ENCODE data around the gene NPAS3. TPM values are rescaled to one million over a fixed set of nuclear protein-coding genes. Genes with fewer than 3 reads are reported as not detected.

The NPAS3 gene
- total and polyA plus RNA-seq, 8 donors: 0.23 to 2.8 (median 1.4) TPM

DNA sequence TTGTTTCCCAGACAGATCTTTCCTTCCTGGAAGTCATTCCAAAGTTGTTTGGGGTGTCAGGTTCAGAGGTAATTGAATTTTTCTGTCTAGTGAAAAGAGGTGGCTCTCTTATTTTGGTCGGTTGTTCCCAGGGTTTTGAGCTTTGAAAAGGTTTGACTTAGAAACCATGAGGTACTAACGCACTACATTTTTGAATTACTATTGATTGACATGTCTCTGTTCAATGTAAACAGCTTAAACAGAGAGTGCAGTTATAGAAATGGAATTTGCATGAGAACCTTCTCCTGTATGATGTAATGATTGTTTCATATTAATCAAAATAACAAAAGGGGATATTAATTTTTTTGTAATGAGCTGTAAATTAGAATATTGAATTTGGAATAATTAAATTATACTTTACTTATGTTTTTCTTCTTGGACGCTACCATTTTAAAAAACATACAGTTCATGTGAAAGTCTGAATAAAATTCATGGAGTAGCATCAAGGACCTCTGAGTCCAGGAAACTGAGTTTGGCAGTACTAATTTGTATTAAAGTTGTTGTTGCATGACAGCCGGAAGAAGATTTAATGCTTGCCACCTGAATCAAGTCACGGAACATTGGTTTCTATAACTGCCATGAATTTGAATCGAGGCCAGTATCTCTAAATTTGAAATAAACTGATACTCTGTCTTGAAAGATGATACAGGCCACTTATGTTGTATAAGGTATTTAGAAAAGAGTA lies 41.7 kb downstream of the NPAS3 start:
- no peaks in the 10 kb centered on the region for H3K36me3 ChIP-seq
- DNase-seq (no peak), FAIRE-seq (no peak), ATAC-seq (no peak)
- H3K27me3 ChIP-seq: no peaks in the 10 kb centered on the region
- no peaks in the 10 kb centered on the region for H3K9me3 ChIP-seq
- TF ChIP-seq, protein P1, sequence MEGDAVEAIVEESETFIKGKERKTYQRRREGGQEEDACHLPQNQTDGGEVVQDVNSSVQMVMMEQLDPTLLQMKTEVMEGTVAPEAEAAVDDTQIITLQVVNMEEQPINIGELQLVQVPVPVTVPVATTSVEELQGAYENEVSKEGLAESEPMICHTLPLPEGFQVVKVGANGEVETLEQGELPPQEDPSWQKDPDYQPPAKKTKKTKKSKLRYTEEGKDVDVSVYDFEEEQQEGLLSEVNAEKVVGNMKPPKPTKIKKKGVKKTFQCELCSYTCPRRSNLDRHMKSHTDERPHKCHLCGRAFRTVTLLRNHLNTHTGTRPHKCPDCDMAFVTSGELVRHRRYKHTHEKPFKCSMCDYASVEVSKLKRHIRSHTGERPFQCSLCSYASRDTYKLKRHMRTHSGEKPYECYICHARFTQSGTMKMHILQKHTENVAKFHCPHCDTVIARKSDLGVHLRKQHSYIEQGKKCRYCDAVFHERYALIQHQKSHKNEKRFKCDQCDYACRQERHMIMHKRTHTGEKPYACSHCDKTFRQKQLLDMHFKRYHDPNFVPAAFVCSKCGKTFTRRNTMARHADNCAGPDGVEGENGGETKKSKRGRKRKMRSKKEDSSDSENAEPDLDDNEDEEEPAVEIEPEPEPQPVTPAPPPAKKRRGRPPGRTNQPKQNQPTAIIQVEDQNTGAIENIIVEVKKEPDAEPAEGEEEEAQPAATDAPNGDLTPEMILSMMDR (IDR thresholded peaks at IDR 0.05): no peak
- H3K4me3 ChIP-seq: no peak overlapping the region
- WGBS, 2 donors: 81 to 87% methylated on average over 6 of the region's 6 CpGs
- intact Hi-C loops (cut with DNase I): no loop called here
- H3K4me1 ChIP-seq: no peaks in the 10 kb centered on the region
- no peak overlapping the region for H3K27ac ChIP-seq

DNA sequence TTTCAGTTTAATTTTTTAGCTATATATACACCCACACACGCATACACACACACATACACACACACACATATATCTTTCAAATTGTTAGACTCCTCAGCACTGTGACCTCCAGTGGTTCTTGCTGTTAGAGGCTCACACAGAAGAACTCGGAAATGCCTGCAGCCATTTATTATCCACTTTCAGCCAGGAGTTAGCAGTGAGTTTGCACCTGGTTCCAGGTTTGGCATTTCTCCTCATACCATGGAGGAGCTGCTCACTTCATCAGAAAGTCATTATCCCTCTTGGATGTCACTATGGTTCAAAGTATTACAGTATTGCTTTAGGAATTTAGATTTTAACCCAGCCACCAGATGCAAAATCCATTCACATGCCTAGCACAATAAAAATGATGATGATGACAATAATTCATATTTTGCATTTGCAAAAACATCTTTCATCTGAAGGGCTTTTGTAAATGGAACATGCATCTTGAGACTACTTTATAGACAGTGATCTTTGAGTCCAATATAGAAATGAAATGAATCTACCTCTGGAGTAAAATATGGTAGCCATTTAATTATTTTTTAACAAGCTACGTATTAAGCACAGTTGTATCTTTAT lies 42.3 kb downstream of the NPAS3 start:
- no peak for ATAC-seq
- intact Hi-C loops (cut with DNase I): no loop called here
- Histone ChIP-seq H3K27me3 (no peaks in the 10 kb centered on the region), H3K9me3 (no peaks in the 10 kb centered on the region), H3K27ac (no peak overlapping the region), H3K4me1 (no peaks in the 10 kb centered on the region), H3K4me3 (no peak overlapping the region), H3K36me3 (no peaks in the 10 kb centered on the region)
- TF ChIP-seq, protein P1 (IDR thresholded peaks at IDR 0.05): no peak
- no peak for DNase-seq
- 51 to 83% methylated on average over 3 of the region's 3 CpGs for WGBS, 2 donors
- FAIRE-seq: no peak

DNA sequence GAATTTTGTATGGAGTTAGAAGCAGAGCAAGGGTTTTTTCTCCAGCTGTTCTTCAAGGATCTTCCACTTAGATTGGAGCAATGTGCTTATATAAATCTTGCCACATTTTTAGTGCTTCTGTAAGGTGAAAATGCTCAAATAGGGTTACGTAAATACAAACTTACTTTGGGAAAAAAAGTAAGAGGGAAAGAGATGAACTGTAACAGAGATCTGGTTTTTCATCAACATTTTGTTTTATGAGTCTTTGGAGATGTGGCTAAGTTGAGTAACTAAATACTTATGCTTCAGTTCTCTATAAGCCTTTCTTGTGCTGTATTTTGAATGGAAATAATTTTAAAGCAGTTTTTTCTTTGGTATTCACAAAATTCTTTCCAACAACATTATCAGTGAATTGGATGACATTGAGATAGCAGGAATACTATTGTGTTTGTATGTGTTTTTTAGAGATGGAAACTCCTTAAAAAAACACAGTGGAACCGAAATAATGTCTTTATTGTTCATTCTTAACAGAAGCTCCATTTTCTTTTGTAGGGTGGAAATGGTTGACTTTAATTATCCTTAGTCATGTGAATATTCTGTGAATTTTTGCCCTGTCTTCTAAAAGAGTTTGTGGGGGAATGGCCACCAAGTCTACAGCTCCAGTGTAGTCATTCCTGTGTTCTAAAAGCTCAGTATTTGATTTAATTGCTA lies 45.7 kb downstream of the NPAS3 start:
- DNase-seq (no peak), ATAC-seq (no peak), FAIRE-seq (no peak)
- H3K4me1 ChIP-seq: no peaks in the 10 kb centered on the region
- no peaks in the 10 kb centered on the region for H3K9me3 ChIP-seq
- WGBS, 2 donors: 90% methylated on average over 2 of the region's 2 CpGs
- H3K4me3 ChIP-seq: no peak overlapping the region
- H3K27ac ChIP-seq: no peak overlapping the region
- H3K27me3 ChIP-seq: no peaks in the 10 kb centered on the region
- no peaks in the 10 kb centered on the region for H3K36me3 ChIP-seq
- TF ChIP-seq, protein P1 (IDR thresholded peaks at IDR 0.05): no peak
- intact Hi-C loops (cut with DNase I): no loop called here

DNA sequence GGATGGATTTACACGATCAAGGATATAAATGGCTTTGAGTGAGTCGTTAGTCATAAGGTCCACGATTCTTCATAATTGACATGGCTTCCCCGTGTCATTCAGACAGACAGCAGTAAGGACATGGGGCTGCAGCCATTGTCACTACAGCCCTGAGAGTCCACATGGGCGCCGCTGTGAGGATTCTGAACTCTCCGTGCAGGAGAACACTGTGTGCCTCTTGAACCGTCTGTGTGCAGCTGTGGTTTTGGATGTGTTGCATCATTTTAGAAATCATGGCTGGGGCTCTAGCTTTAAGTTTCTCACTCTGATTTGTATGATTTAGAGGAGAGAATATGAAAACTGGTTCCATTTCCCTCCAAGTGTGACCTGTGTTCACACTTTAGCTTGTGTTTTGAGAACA lies 47.2 kb downstream of the NPAS3 start:
- ATAC-seq: no peak

More for the DNA sequence above, 47.2 kb downstream of the NPAS3 start:
- 82 to 86% methylated on average over 8 of the region's 8 CpGs for WGBS, 2 donors
- Histone ChIP-seq H3K27me3 (no peaks in the 10 kb centered on the region), H3K4me3 (no peak overlapping the region), H3K36me3 (no peaks in the 10 kb centered on the region), H3K4me1 (no peaks in the 10 kb centered on the region), H3K27ac (no peak overlapping the region), H3K9me3 (no peaks in the 10 kb centered on the region)
- DNase-seq (no peak), FAIRE-seq (no peak)
- TF ChIP-seq, protein P1 (IDR thresholded peaks at IDR 0.05): no peak
- intact Hi-C loops (cut with DNase I): no loop called here

All from pancreas (tissue), 10 donors.